ENCODE data around the gene TECTB. TPM values are rescaled to one million over a fixed set of nuclear protein-coding genes. Genes with fewer than 3 reads are reported as not detected.

The TECTB gene
- total RNA-seq, 1 donor from 2014 or later, result not detected

DNA sequence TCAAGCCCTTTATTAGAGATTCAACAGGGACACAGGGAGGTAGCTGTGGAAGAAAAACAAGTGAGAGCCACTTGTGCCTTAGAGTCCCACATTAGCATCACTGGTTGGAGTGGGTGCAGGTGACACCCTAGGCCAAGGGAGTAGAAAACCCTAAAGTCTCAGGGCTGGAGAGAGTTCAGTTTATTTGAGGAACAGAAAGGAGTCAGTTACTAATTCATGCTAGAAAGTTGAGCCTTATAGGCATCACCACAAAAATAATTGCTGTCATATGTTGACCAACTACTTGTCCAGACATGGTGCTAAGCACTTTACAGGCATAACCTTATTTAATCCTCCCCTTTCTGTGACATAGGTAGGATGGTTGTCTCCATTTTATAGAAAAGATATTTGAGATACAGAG is 69.8 kb downstream of the TECTB start:
- Mint-ChIP-seq H3K27me3 (ENCODE audit: low read depth) (no peaks in the 10 kb centered on the region), H3K36me3 (no peaks in the 10 kb centered on the region), H3K4me1 (no peaks in the 10 kb centered on the region), H3K27ac (no peak overlapping the region), H3K9me3 (no peaks in the 10 kb centered on the region), H3K4me3 (no peak overlapping the region)
- TF ChIP-seq, protein P1, sequence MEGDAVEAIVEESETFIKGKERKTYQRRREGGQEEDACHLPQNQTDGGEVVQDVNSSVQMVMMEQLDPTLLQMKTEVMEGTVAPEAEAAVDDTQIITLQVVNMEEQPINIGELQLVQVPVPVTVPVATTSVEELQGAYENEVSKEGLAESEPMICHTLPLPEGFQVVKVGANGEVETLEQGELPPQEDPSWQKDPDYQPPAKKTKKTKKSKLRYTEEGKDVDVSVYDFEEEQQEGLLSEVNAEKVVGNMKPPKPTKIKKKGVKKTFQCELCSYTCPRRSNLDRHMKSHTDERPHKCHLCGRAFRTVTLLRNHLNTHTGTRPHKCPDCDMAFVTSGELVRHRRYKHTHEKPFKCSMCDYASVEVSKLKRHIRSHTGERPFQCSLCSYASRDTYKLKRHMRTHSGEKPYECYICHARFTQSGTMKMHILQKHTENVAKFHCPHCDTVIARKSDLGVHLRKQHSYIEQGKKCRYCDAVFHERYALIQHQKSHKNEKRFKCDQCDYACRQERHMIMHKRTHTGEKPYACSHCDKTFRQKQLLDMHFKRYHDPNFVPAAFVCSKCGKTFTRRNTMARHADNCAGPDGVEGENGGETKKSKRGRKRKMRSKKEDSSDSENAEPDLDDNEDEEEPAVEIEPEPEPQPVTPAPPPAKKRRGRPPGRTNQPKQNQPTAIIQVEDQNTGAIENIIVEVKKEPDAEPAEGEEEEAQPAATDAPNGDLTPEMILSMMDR (IDR thresholded peaks at IDR 0.05; ENCODE audit: unreplicated experiment), result no peak
- DNase-seq (ENCODE audit: low spot score in 2 of 2, unreplicated experiment in 2 of 2), result no peak

Small RNA genes lying within 50 kb of the gene (microRNA-seq; reads per million reads assigned to microRNA genes)
- gene MIR6715A (not detected), gene MIR6715B (not detected)

Other genes starting within 250 kb of the TECTB start
- gene GPAM, start 99.6 kb upstream of the TECTB start, total RNA-seq, result 14.4 to 20.0 TPM (median 16.9 TPM) in 3 replicates
- 0.41 to 0.53 TPM in 2 of 3 replicates, not detected in the other for gene ACSL5, start 90.7 kb downstream of the TECTB start, total RNA-seq
- gene ZDHHC6, start 163.5 kb downstream of the TECTB start, total RNA-seq, result 33.4 to 37.1 TPM (median 34.3 TPM) in 3 replicates
- 26.7 to 34.6 TPM (median 27.8 TPM) in 3 replicates for gene VTI1A, start 163.8 kb downstream of the TECTB start, total RNA-seq

Data from mesothelial cell of epicardium (in vitro differentiated cells).